ENCODE results near the gene MANSC1.
"Not testable (repeated sequence)": the region's sequence is repeated elsewhere in the genome, so short reads cannot be mapped to it uniquely, and the experiment has no call there.

Gene MANSC1

DNA sequence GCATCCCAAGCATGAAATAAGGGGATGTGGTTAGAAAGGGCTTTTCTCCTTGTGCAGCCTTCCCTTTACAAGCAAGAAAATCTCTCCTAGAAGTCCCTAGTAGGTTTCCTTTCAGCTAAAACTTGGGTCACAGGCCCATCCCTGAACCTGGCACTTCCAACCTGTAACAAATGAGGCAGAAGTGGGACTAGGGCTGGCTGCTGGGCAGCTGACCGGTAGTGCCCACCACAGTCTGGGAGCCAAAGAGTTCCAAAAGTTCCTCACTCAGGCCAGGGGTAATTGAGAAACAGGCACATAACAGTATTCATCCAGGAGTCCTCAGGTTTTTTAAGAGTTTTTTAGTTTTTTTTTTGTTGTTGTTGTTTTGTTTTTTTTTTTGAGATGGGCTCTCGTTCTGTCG, 23.8 kb downstream of the MANSC1 start:
- no peak for DNase-seq (ENCODE audit: low read depth in 2 of 2)

DNA sequence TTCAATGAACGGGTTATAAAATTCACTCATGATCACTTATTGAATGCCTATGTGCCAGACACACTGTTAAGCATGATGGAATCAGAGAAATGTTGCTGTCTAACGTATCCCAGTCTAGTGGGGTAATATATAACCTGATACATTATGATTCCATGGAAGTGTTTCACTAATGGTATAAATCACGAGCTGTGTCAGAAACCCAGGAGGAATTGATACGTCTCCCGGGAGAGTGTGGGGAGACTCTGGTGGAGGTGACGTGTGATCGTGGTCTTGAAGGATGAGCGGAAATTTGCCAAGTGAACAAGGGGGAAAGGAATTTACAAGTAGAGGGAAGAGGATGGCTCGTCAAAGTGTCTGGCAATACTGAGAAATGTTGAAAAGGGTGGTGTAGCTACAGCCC, 26.5 kb downstream of the MANSC1 start:
- DNase-seq (ENCODE audit: low read depth in 2 of 2): no peak

DNA sequence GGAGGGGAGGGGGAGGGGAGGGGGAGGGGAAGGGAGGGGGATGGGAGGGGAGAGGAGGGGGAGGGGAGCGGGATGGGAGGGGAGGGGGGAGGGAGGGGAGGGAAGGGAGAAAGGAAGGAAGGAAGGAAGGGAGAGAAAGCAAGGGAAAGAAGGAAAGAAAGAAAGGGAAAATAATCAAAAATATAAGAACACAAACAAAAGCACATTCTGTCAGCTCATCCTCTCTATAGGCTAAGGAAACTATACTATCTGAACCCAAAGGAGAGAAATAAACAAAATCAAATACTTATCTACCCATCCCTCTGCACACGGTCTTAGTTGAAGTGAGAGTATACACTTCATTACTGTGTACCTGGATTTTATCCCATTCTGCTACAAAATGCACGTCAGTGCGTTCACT, 26.9 kb downstream of the MANSC1 start:
- DNase-seq (ENCODE audit: low read depth in 2 of 2): no peak

- DNase-seq (ENCODE audit: low read depth in 2 of 2): no peak
These were observed 30.4 kb downstream of the MANSC1 start for GRCh38 chr12:12319451-12320183.

DNA sequence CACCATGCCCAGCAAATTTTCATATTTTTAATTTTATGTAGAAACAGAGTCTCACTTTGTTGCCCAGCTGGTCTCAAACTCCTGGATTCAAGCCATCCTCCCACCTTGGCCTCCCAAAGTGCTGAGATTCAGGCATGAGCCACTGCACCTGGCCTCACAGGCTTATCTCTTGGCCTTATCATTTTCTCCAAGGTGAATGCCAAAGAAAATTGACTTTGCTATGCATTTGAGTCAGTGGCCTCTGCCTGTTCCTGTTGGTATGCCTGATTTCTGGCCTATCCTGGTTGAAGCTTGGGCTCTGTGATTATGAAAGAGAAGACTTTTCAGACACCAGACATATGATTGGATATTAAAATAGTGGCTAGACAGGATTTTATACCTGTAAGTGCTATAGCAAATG, 34.2 kb downstream of the MANSC1 start:
- DNase-seq (ENCODE audit: low read depth in 2 of 2): no peak

DNA sequence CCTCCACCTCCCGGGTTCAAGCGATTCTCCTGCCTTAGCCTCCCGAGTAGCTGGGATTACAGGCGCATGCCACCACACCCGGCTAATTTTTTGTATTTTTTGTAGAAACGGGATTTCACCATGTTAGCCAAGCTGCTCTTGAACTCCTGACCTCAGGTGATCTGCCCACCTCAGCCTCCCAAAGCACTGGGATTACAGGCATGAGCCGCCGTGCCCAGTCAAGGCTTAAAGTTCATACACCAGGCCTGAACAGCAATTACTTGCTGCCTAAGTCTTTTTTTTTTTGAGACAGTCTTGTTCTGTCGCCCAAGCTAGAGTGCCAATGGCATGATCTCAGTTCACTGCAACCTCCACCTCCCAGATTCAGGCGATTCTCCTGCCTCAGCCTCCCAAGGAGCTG, 39.3 kb downstream of the MANSC1 start:
- DNase-seq (ENCODE audit: low read depth in 2 of 2): not testable (repeated sequence)

DNA sequence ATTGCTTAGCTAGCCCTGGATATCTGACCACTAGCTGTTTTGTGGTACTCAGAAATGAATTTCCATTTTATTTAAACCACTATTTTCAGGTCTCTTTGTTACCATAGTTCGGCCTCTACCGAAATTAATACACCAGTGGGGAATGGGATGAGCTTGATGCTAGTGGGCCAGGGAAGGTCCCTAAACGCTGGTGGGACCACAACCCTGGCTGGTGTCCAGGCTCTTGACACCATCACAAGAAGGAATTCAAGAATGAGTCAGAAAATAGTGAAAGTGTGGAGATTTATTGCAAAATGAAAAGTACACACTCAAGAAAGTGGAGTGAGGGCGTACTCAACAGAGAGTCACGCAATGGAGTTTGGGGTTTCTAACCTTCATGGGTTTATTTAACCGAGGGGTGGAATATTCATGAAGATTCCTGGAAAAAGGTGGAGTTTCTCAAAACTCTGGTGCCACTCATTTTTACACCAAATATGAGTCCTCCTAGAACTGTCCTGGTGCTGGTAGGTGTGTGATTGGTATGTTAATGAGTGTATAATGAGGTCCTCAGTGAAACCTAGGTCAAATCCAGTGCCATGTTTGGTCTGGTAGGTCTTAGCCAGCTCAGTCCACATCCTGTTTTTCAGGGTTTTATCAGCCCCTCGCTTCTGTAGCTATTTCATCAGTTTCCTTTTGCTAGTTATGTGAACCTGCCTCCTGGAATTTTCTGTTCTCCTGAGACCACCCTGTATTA, 44.3 kb downstream of the MANSC1 start:
- no peak for DNase-seq (ENCODE audit: low read depth in 2 of 2)

- no peak for DNase-seq (ENCODE audit: low read depth in 2 of 2)
These were observed 47.1 kb downstream of the MANSC1 start for GRCh38 chr12:12302976-12303375.

DNA sequence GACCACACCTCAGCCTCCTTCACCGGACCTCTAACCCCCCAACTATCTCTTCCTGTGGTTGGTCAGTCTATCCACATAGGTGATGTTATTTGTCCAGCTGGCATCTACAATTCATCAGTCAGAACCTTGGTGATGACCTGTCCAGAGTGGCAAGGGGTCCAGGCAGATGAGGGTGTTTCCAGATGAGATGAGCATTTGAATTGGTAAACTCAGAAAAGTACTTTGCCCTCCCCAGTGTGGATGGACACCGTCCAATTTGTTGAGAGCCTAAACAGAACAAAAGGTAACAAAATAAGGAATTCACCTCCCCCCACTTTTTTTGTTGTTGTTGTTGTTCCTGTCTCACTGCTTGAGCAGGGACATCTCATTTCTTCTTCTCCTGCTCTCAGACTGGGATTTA, 48.9 kb downstream of the MANSC1 start:
- no peak for DNase-seq (ENCODE audit: low read depth in 2 of 2)

- DNase-seq (ENCODE audit: low read depth in 2 of 2): no peak
These were observed 52.7 kb downstream of the MANSC1 start for GRCh38 chr12:12297201-12297830.

DNA sequence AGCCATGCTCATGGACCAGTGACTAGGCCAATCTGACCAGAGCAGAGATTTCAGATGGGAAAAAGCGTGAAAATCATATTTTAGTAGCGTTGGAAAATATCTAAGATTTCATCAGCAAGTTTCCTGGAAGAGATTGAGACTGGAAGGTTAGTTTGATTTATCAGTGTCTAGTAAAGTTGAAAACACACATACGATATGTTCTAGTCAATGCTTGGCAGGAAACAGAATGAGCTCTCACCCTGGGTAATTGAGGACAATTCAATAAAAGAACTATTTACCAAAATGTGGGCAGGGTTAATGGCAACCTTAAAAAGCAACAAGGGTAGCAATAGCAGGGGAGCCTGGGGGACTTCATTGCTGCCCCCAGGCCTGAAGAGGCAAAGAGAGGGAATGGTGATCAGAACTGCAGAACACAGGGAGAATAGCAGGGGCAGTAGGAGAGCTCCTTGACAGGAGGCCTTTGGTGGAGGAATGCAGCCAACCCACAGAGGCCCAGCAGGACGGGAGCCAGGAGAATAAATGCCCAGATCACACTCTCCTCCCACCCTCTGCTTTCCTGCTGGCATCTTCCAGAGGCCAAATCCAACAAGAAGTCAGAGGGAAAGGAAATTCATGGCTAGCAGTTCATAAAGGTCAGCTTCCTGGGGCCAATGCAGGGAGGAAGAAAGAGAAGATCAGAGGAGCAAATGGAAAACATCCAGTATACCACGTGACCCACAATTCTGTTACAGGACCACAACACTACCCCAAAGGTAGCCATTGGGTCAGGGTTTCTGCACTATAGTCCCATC, 55.6 kb downstream of the MANSC1 start:
- no peak for DNase-seq (ENCODE audit: low read depth in 2 of 2)

DNA sequence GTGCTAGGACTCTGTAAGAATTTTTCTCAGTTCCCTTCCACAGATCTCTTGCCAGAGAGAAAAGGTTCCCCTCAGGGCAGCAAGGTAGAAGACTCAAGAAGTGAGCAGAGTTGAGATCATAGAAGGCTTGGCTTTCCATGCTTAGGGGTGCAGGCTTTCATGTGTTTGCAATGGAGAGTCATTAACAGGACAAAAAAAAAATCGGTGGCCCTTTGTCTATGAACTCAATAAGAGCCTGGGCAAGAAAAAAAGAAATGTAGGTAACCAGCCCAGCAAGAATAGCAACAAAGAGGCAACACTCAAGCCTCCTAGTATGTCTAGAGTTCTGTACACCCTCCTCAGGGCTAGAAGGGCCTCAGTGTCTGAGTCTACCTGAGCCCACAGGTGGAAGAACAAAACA, 59.8 kb downstream of the MANSC1 start:
- no peak for DNase-seq (ENCODE audit: low read depth in 2 of 2)

DNA sequence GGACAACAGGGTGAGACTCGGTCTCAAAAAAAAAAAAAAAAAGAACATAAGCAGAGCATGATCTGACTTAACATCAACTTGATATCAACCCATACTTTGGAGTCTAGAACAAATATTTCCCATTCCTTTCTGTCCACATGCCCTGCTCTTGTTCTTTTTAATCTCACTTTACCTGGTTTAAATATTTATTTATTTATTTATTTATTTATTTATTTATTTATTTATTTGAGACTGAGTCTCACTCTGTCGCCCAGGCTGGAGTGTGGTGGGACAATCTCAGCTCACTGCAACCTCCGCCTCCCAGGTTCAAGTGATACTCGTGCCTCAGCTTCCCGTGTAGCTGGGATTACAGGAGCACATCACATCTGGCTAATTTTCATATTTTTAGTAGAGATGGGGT, 63.6 kb downstream of the MANSC1 start:
- no peak for DNase-seq (ENCODE audit: low read depth in 2 of 2)

GRCh38 chr12:12282761-12283425, 67.1 kb downstream of the MANSC1 start:
- no peak for DNase-seq (ENCODE audit: low read depth in 2 of 2)

GRCh38 chr12:12282202-12282601, 67.8 kb downstream of the MANSC1 start:
- DNase-seq (ENCODE audit: low read depth in 2 of 2): no peak

GRCh38 chr12:12281134-12281533, 68.9 kb downstream of the MANSC1 start:
- no peak for DNase-seq (ENCODE audit: low read depth in 2 of 2)

DNA sequence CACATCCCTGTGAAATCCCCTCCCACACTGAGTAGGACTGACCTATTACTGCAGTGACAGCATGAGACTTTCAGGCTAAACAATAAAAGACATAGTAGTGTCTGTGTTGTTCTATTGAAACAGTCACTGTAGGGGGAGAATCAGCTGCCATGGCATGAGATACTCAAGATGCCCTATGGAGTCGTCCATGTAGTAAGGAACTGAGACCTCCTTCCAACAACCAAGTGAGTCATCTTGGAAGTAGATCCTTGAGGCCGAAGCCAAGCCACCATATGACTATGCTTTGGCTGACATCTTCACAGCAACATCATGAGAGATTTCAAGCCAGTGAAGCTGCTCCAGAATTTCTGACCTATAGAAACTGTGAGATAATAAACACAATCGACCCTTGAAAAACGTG, 71.1 kb downstream of the MANSC1 start:
- no peak for DNase-seq (ENCODE audit: low read depth in 2 of 2)

Measured in stimulated activated CD4-positive, alpha-beta T cell treated with anti-CD3 and anti-CD28 coated beads, Interleukin-1b, Interleukin-23, amount 100 ng/mL, for 4 hours (primary cell).